Measurements from ENCODE around the gene NKIRAS2.

DNA sequence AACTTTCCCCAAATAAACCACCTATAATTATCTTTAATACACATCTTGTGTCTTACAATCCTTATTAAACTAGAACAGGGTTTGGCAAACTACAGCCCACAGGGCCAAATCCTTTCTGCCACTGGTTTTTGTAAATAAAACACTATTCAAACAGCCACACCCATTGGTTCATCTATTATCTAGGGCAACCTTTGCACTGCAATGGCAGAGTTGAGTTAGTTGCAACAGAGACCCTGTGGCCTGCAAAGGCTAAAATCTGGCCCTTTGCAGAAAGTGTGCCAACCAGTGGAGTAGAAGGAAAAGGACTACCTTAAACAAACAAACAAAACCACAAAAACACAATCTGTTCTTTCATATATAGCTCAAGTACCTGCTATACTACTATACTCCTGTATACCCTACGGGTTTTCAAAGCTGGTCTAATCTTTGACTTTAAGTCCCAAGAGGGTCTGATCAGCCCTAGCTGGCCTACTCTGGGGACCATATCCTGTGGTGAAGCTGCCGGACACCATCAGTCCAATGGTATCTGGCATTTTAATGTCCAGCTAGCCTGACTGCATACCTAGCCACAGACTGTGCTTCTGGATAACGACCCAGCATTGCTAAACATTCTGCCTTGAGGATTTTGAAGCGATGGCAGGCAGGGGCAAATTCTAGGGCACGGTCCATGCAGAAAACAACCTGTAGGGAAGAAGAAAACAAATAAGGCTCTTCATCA is 30.0 kb upstream of the NKIRAS2 start:
- TF ChIP-seq YY1 (IDR thresholded peaks at IDR 0.05; ENCODE audit: insufficient read depth, insufficient read length): no peak
- TF ChIP-seq SUZ12 (IDR thresholded peaks at IDR 0.05; ENCODE audit: extremely low read depth, insufficient read depth, insufficient read length): no peak
- TF ChIP-seq ZNF274 (IDR thresholded peaks at IDR 0.05; ENCODE audit: low read depth, low read length): no peak

Measured in NT2/D1 (cell line).